COLO668 (cell line): ENCODE data around the gene SERPINF2.
"Not testable (repeated sequence)": the region's sequence is repeated elsewhere in the genome, so short reads cannot be mapped to it uniquely, and the experiment has no call there.

Experiments used
- DNase-seq: peaks from one replicate; lab custom pipeline; 2025; ENCODE audit not compliant: unreplicated experiment; lab: John Stamatoyannopoulos, UW

SERPINF2 gene

DNA sequence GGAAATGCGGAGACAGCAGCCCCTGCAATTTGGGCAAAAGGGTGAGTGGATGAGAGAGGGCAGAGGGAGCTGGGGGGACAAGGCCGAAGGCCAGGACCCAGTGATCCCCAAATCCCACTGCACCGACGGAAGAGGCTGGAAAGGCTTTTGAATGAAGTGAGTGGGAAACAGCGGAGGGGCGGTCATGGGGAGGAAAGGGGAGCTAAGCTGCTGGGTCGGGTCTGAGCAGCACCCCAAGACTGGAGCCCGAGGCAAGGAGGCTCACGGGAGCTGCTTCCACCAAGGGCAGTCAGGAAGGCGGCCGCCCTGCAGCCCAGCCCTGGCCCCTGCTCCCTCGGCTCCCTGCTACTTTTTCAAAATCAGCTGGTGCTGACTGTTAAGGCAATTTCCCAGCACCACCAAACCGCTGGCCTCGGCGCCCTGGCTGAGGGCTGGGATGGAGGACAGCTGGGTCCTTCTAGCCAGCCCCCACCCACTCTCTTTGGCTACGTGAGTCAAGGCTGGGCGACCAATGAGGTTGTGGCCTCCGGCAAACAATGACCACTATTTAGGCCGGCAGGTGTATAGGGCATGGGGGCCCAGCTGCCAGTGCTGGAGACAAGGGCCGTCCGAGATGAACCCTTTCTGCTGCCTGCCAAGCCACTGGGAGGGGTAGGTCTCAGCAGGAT, 19.7 kb downstream of the SERPINF2 start:
- DNase-seq: peak; percentile 72

DNA sequence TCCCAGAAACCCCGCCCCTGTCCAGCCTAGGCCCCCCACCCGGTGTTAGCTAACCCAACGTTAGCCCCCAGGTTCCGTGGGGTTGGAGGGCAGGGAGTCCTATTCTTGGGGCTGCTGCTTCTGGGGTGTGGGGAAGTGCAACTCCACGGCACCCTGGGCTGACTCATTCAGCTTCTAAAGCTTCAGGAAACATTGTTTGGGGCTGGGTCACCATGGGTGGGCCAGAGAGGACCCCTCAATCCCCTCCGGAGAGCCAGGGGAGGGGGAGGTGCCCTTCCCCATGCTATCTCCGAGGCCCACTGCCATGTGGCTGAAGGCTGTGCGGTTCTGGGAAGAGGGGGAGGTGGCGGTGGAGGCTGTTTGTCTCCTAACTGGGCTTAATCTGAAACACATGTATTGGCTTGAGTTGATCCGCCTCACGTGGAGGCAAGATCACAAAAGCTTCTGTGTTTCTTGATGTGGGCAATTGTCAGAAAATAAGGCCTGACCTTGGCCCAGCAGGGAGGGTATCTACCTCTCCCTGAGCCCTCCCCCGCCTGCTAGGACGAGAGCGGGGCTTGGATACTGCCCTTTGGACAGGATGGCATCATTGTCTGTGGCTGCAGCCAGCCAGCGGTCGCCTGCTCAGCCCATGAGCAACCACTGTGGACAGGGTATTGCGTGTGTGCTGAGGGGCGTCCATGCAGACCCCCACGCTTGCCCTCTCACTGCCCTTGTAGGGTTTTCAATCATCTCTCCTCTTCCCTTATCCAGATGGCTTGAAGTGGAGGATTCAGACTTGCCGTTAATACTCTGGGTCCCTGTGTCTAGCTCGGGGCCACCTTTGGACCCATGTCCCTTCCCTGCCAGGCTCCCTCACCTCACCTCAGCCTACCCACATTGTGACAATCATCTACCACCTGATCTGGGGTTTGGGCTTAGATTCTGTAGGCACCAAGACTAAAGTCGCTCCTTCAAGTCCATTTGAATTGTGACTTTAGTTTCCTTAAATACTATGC, 20.5 kb downstream of the SERPINF2 start:
- DNase-seq: peak; percentile 53

DNA sequence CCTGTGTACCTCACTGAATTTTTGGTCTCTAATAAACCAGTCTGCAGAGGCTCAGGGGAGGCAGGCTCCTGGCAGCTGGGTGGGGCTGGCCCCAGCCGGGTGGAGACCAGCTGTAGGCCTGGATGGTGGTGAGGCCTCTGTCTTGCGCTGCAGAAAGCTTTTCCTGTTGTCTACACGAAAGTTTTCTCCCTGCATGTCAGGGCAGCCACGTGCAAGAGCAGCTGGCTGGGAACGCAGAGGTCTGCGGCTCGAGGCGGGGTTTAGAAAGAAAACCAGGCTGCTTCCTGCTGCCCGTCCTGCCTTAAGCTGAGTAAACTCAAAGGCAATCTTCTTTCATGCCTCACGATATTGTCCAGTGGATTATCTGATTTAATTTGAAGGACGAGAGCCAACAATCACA, 21.6 kb downstream of the SERPINF2 start:
- DNase-seq: peak; percentile 61

DNA sequence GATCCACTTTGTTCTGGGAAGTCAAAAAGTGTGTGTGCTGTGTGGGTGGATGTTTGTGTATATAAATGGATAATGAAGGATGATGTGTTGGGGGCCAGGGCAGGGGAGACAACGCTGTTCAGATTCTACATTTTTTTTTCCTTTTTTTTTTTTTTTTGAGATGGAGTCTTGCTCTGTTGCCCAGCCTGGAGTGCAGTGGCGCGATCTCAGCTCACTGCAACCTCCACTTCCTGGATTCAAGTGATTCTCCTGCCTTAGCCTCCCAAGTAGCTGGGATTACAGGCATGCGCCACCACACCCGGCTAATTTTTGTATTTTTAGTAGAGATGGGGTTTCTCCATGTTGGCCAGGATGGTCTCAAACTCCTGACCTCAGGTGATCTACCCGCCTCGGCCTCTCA, 22.0 kb downstream of the SERPINF2 start:
- DNase-seq: not testable (repeated sequence)

DNA sequence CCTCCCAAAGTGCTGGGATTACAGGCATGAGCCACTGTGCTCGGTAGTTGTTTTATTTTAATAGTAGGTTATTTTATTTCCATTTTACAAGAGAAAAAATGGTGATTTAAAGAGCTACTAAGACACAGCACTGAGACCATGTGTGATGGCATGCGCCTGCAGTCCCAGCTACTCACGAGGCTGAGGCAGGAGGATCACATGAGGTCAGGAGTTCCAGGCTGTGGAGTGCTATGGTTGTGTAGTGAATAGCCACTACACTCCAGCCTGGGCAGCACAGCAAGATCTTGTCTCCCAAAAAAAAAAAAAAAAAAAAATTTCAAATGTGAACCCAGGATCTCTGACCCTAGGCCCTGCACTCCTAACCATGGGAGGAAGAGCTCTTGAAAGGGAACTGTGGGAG, 22.9 kb downstream of the SERPINF2 start:
- no peak for DNase-seq

DNA sequence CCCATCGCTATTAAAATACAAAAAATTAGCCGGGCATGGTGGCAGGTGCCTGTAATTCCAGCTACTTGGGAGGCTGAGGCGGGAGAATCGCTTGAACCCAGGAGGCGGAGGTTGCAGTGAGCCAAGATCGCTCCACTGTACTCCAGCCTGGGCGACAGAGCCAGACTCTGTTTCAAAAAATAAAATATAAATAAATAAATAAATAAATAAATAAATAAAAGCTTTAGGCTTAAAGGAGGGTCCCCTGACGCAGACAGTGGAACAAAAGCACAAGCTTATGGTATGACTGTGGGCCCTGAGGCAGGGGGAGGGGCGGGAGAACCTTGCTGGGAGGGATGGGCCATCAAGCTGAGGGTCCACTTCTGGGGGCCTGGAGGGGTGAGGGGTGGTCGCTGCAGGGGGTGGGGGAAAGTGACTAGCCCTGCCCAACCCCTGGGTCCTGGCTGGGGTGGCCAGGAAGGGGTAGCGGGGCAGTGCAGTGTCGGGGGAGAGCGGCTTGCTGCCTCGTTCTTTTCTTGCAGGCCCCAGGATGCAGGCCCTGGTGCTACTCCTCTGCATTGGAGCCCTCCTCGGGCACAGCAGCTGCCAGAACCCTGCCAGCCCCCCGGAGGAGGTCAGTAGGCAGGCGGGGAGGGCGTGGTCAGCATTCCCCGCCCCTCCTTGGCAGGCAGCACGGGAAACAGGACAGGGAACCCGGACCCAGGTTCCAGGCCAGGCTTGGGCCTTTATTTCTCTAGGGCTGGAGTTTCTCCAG, 23.9 kb downstream of the SERPINF2 start:
- DNase-seq: no peak

DNA sequence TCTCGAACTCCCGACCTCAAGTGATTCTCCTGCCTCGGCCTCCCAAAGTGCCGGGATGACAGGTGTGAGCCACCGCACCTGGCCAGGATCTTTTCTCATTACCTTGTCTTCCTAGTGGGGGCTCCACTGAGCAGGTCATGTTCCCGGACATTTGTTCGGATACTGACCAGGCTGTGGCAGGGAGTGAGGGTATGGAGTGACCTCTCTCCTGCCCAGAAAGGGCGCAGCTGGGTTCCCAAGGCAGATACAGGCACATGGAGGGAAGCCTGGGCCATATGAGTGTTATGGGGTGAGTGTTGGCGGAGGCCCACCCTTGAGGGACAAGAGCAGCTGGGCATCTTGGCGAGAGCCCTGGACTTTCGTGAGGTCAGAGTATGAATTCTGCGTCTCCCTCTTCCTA, 24.7 kb downstream of the SERPINF2 start:
- no peak for DNase-seq

DNA sequence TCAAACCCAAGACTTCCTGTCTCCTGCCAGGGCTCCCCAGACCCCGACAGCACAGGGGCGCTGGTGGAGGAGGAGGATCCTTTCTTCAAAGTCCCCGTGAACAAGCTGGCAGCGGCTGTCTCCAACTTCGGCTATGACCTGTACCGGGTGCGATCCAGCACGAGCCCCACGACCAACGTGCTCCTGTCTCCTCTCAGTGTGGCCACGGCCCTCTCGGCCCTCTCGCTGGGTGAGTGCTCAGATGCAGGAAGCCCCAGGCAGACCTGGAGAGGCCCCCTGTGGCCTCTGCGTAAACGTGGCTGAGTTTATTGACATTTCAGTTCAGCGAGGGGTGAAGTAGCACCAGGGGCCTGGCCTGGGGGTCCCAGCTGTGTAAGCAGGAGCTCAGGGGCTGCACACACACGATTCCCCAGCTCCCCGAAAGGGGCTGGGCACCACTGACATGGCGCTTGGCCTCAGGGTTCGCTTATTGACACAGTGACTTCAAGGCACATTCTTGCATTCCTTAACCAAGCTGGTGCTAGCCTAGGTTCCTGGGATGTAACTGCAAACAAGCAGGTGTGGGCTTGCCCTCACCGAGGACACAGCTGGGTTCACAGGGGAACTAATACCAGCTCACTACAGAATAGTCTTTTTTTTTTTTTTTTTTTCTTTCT, 27.3 kb downstream of the SERPINF2 start:
- peak; percentile 15 for DNase-seq

DNA sequence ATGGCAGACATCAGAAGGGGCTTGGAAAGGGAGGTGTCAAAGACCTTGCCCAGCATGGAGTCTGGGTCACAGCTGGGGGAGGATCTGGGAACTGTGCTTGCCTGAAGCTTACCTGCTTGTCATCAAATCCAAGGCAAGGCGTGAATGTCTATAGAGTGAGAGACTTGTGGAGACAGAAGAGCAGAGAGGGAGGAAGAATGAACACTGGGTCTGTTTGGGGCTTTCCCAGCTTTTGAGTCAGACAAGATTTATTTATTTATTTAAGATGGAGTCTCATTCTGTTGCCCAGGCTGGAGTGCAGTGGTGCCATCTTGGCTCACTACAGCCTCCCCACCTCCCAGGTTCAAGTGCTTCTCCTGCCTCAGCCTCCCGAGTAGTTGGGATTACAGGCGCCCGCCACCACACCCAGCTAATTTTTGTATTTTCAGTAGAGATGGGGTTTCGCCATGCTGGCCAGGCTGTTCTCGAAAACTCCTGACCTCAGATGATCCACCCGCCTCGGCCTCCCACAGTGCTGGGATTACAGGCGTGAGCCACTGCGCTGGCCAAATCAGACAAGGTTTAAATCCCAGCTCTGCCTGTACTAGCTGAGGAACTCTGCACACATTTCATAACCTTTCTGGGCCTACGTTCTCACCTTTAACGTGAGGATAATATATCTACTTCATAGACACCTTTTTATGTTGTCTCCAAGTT, 30.5 kb downstream of the SERPINF2 start:
- DNase-seq: not testable (repeated sequence)

DNA sequence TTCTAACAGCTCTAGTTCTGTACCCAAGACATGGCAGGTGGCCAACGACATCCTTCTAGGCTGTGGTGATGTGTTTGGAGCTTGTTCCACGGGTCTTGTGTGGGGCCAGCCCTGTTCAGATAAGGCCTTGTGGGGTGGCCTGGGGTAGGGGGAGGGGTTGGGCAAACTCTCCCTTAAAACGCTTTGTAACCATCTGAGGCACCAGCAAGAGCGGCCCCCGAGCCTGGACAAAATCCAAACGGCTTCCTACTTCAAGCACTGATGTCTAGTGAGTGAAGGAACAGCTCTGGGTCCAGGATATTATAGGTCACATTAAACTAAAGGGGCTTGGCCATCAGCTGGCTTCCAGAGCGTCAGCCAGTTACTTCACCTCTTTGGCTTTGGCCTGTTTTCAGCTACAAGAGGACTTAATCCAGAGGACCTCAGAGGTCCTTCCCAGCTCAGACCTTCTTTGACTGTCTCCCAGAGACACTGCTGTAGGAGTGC, 31.1 kb downstream of the SERPINF2 start:
- no peak for DNase-seq

DNA sequence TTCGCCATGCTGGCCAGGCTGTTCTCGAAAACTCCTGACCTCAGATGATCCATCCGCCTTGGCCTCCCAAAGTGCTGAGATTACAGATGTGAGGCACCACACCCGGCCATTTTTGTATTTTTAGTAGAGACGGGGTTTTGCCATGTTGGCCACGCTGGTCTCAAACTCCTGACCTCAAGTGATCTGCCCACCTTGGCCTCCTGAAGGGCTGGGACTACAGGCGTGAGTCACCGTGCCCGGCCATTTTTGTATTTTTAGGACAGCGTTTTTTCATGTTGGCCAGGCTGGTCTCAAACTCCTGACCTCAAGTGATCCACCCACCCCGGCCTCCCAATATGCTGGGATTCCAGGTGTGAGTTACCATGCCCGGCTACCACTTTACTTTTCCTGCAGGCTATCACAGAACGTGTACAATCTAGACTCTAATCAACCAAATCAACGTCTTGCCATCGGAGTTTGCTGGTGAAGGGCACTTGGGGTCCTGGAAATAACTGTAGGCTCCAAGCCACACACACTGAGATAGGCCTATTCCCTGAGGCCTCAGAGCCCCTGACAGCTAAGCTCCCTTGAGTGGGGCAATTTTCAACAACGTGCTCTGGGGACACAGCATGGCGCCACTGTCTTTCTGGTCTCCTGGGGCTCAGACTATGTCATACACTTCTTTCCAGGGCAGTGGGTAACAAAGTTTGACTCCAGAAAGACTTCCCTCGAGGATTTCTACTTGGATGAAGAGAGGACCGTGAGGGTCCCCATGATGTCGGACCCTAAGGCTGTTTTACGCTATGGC, 31.9 kb downstream of the SERPINF2 start:
- no peak for DNase-seq

DNA sequence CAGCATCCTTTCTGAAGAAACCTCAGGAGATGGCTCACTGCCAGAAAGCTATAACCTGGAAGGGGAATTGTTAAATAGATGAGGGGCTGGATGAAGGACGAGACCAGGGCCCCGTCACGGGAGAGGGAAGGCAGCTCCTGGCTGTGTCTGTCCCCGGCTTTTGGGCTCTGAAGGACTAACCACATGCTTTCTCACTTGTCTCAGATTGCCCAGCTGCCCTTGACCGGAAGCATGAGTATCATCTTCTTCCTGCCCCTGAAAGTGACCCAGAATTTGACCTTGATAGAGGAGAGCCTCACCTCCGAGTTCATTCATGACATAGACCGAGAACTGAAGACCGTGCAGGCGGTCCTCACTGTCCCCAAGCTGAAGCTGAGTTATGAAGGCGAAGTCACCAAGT, 33.7 kb downstream of the SERPINF2 start:
- DNase-seq: no peak

DNA sequence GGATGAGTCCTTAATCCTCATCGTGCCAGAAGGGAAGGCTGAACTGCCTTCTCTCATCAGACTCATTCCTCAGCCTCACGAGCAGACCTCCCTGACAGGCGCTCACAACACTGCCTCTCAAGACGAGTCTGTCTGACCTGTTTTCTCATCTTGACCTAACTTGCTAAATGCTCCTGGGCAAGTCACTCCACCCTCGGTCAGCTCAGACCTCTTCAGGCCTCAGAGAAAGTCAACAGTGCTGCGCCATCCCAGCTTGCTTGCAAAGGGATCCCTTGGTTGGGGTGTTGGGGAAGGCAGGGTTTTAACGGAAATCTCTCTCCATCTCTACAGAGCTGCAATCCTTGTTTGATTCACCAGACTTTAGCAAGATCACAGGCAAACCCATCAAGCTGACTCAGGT, 34.2 kb downstream of the SERPINF2 start:
- no peak for DNase-seq

DNA sequence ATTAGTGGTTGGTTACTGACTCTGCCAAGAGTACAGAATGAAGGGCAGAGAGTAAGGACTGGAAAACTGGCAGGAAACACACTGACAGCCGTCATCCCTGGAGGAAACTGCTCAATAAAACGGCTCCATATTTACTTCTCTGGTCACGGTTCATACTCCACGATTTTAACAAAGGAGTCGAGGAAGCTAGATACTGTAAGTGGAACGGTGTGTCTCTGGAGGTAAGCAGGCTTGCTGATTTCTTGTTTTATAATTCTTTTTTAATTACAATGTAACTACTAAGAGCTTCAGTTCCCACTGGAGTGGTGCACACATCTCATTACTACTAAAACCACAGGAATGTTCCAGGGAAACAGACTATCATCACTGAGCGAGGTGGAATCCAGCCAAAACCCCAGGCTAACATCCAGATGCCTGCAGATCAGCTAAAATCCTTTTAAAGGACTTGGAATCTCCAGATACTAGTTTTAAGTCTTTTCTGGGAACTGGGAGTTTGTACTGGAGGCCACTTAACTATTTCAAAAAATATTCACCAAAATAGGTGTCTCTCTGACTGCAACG, 37.0 kb downstream of the SERPINF2 start:
- no peak for DNase-seq

DNA sequence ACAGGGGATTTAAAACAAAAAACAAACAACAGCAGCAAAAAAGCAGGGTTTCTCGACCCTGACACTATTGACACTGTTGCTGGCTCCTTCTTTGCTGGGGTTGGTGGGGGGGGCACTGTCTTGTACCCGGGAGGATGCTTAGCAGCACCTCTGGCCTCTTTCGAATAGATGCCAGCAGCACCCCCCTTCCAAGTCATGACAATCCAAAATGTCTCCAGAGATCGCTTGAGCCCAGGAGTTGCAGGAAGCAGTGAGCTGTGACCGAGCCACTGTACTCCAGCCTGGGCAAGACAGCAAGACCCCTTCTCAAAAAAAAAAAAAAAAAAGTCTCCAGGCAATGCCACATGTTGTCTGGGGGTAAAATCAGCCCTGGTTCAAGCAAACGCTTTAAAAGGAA, 39.5 kb downstream of the SERPINF2 start:
- DNase-seq: no peak

DNA sequence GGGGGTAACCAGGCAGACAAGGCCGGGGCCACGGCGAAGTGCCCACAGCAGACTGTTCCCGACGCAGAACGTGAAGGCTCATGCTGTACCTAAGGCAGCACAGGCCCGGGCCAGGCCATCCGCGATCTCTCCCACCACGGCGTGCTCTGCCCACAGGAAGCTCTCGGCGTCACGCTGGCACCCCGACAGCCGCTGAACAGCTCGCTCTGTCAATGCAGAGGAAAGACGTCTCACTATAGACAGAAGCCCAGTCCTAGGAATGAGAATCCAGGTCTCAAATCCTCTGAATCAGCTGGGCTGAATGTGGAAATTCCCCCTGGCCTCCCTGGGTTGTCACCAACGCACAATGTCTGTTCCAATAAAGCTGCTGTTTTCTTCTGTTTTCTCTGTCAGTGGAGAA, 40.6 kb downstream of the SERPINF2 start:
- no peak for DNase-seq

DNA sequence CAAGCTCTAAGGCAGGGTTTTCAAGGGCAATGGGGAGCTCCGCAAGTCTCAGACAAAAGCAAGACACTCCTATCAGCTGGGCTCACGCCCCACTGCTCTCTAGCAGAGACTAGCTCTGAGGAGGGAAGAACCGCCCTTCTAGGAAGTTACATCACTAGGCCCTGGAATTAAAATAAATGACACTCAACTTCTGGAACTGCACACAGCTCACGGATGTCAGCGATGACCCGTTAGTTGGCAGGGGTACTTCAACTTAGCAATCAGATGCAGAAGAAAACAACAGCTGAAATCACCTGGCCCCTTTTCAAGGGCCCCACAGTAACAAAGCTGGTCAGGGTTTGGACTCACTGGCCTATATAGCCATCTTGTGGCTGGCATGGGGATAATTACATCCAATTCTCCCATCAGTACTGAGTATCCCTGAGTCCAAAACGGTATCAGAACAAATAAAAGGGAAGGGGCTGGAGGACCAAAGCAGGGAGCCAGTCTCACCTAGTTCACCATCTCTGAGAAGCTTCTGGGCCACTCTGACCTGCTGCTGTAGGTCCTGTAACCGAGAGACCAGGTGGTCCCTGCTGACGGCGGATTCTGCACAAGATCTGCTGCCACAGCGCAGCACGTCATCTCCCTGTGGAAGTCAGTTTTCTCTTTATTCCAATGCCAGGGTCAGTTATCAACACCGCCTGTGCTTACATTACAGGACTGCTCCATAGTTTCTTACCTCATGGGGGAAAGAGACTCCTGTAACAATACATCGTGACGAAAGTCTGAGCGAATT, 41.4 kb downstream of the SERPINF2 start:
- DNase-seq: peak; percentile 7

DNA sequence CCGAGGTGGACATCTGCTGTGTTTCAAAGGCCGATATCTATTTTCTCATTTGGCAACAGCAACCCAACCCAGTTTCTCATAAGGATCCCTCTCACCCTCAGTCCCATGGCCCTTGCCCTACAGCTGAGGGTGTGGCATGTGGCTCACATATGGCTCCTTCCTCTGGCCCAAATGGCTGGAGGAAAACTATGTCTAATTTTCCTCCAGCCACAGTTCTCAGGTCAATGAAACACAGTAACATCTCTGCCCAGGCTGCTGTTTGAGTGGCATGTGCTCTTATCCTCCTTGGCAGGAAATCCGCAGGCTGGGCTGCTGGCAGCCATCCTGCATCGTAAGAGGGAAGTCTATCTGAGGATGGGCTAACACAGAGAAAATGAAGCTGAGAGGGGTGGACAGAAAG, 43.3 kb downstream of the SERPINF2 start:
- no peak for DNase-seq
